Activated naive CD8-positive, alpha-beta T cell treated with anti-CD3 and anti-CD28 coated beads for 36 hours (primary cell): ENCODE measurements around the gene LOXL3. TPM values are rescaled to one million over a fixed set of nuclear protein-coding genes. Genes with fewer than 3 reads are reported as not detected.
"Not testable (repeated sequence)": the region's sequence is repeated elsewhere in the genome, so short reads cannot be mapped to it uniquely, and the experiment has no call there.

Experiments used
- DNase-seq: peaks from one replicate; pipeline ENCODE4 v3.0.0; 2021
- H3K27ac Mint-ChIP-seq: one replicate; pipeline ENCODE4 v1.8.0; 2022; ENCODE audit warnings: mild to moderate bottlenecking, moderate library complexity, mixed read lengths
- H3K27me3 Mint-ChIP-seq: one replicate; pipeline ENCODE4 v1.8.0; 2022; ENCODE audit warnings: mild to moderate bottlenecking, mixed read lengths
- H3K36me3 Mint-ChIP-seq: one replicate; pipeline ENCODE4 v1.8.0; 2021; ENCODE audit warnings: mild to moderate bottlenecking, mixed read lengths
- H3K4me1 Mint-ChIP-seq: one replicate; pipeline ENCODE4 v1.8.0; 2021; ENCODE audit warnings: mixed read lengths
- H3K4me3 Mint-ChIP-seq: one replicate; pipeline ENCODE4 v1.8.0; 2022; ENCODE audit warnings: mild to moderate bottlenecking, moderate library complexity, mixed read lengths
- H3K9me3 Mint-ChIP-seq: one replicate; pipeline ENCODE4 v1.8.0; 2022; ENCODE audit warnings: mixed read lengths
- total RNA-seq, 2 experiments: library from RNA; stranded (reverse); gene quantifications; one replicate each; pipeline ENCODE4 v1.2.3, GENCODE V29; 2021

Gene LOXL3
- total RNA-seq, 2 experiments from 2014 or later, result 1.9 to 2.7 TPM

DNA sequence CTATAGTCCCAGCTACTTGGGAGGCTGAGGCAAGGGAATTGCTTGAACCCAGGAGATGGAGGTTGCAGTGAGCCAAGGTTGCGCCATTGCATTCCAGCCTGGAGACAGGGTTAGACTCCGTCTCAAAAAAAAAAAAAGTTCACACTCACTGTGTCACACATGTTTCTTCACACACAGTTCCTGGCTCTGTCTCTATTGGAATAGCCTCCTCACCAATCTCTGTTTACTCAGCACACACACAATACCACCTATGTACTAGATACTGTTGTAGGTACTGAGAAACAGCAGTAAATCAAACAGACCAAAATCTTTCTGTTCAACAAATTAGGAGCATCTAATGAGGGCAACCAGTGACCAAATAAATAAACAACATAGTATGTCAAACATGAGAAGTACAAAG is 67.6 kb downstream of the LOXL3 start:
- no peak for DNase-seq
- H3K36me3 Mint-ChIP-seq, result peaks cover 11% of the 10 kb centered on the region
- peaks cover 14% of the 10 kb centered on the region for H3K4me1 Mint-ChIP-seq
- H3K4me3 Mint-ChIP-seq, result no peak overlapping the region
- no peaks in the 10 kb centered on the region for H3K27me3 Mint-ChIP-seq
- H3K27ac Mint-ChIP-seq, result no peak overlapping the region
- H3K9me3 Mint-ChIP-seq, result no peaks in the 10 kb centered on the region

DNA sequence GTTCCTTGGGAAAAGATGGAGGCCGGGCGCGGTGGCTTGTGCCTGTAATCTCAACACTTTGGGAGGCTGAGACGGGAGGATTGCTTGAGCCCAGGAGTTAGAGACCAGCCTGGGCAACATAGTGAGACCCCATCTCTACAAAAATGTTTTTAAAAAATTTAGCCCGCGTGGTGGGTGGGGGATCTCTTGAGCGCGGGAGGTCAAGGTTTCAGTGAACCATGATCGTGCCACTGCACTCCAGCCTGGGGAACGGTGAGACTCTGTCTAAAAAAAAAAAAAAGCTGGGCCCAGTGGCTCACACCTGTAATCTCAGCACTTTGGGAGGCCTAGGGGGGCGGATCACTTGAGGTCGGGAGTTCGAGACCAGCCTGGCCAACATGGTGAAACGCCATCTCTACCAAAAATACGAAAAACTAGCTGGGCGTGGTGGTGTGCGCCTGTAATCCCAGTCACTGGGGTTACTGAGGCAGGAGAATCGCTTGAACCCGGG is 70.0 kb downstream of the LOXL3 start:
- H3K27me3 Mint-ChIP-seq, H3K9me3 Mint-ChIP-seq, DNase-seq: not testable (repeated sequence)
- peak overlapping the region; percentile 100 for H3K27ac Mint-ChIP-seq
- H3K4me1 Mint-ChIP-seq, result peaks cover 27% of the 10 kb centered on the region
- peak overlapping the region; percentile 99 for H3K4me3 Mint-ChIP-seq
- H3K36me3 Mint-ChIP-seq, result peaks cover 25% of the 10 kb centered on the region

DNA sequence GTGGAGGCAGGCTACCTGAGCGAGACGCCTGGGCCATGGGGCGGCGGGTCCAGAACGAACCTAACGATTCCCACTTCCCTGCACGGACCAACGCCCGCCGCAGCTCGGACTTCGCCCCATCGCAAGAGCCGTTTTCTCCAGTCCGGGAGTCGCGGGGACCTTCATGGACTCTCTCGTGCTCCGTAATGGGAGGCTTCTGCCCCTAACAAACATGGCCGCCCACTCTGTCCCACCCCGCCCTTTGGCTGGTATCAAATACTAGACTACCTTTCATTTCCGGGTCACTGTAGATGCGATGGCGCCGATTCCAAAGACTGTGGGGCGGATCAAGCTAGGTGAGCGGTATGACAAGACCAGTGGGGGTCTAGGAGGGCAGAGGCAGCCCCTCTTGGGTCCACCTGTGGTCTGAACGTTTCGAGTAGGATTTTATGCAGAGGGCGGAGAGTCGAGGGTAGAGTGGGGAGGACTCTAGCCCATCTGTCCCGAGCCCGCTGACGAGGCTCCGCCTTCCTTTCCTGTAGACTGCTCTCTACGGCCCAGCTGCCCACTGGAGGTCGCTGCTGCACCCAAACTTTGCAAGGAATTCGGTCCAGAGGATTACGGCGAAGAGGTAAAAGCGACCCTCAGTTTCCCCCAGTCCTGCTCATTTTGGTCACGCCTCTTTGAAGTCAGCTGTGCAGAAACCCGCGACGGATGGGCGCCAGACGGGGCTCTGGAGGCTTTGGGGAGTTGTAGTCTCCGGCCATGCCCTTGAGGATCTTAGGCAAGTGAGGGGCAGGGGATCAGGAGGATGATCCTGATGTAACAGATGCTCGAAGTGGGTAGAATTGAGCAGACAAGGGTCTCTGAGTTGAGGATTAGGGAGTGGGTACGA is 70.7 kb downstream of the LOXL3 start, which contains the start of the genes CCDC142 and TTC31:
Gene CCDC142 (minus strand): TSS at position 198 of the 874 bp plus-strand sequence. CDS start 161 bp downstream, at position 37.
Gene TTC31 (plus strand): TSS at position 281 of the 874 bp plus-strand sequence. CDS start 15 bp downstream, at position 296.
- Mint-ChIP-seq H3K36me3 (peaks cover 25% of the 10 kb centered on the region), H3K27ac (peak within 1 kb of the TSS; percentile 100), H3K27me3 (no peaks in the 10 kb centered on the region), H3K4me1 (peaks cover 27% of the 10 kb centered on the region), H3K9me3 (no peaks in the 10 kb centered on the region), H3K4me3 (peak within 1 kb of the TSS; percentile 99)
- DNase-seq, result peak; percentile 91

Other genes starting within 250 kb of the LOXL3 start
- gene SLC4A5, start 210.5 kb downstream of the LOXL3 start, total RNA-seq, result 1 to 10 TPM in 1 of 2 experiments, under 1 TPM in 1; 0.74 to 1.5 TPM
- gene DCTN1, start 173.6 kb downstream of the LOXL3 start, total RNA-seq, result 10 to 100 TPM; 93.6 to 94.1 TPM
- 1 to 10 TPM; 5.1 to 6.2 TPM for gene C2orf81, start 132.3 kb downstream of the LOXL3 start, total RNA-seq
- 10 to 100 TPM; 88.6 to 90.2 TPM for gene WDR54, start 132.2 kb downstream of the LOXL3 start, total RNA-seq
- gene RTKN, start 112.0 kb downstream of the LOXL3 start, total RNA-seq, result 1 to 10 TPM; 1.6 to 1.8 TPM
- 10 to 100 TPM; 29.0 to 30.9 TPM for gene INO80B, start 98.9 kb downstream of the LOXL3 start, total RNA-seq
- 10 to 100 TPM; 19.1 to 20.1 TPM for gene WBP1, start 95.5 kb downstream of the LOXL3 start, total RNA-seq
- 10 to 100 TPM; 54.7 to 59.5 TPM for gene MOGS, start 88.6 kb downstream of the LOXL3 start, total RNA-seq
- gene MRPL53, start 81.3 kb downstream of the LOXL3 start, total RNA-seq, result 100 to 1,000 TPM; 105 to 111 TPM
- gene CCDC142, start 70.9 kb downstream of the LOXL3 start, total RNA-seq, result 10 to 100 TPM in 1 of 2 experiments, 1 to 10 TPM in 1; 8.0 to 11.8 TPM
- 10 to 100 TPM; 22.7 to 23.2 TPM for gene TTC31, start 70.9 kb downstream of the LOXL3 start, total RNA-seq
- under 1 TPM in 1 of 2 experiments, not detected in 1; 0.18 TPM for gene LBX2, start 54.3 kb downstream of the LOXL3 start, total RNA-seq
- gene PCGF1, start 46.2 kb downstream of the LOXL3 start, total RNA-seq, result 10 to 100 TPM; 17.7 to 18.9 TPM
- gene TLX2, start 39.5 kb downstream of the LOXL3 start, total RNA-seq, result under 1 TPM in 1 of 2 experiments, not detected in 1; 0.12 TPM
- gene DQX1, start 27.7 kb downstream of the LOXL3 start, total RNA-seq, result under 1 TPM; 0.16 to 0.27 TPM
- gene AUP1, start 24.2 kb downstream of the LOXL3 start, total RNA-seq, result 100 to 1,000 TPM; 138 to 140 TPM
- gene HTRA2, start 24.0 kb downstream of the LOXL3 start, total RNA-seq, result 10 to 100 TPM; 56.8 to 59.3 TPM
- gene DOK1, start 778 bp upstream of the LOXL3 start, total RNA-seq, result 10 to 100 TPM; 19.6 to 23.5 TPM
- under 1 TPM in 1 of 2 experiments, not detected in 1; 0.23 TPM for gene M1AP, start 94.4 kb upstream of the LOXL3 start, total RNA-seq
- 1 to 10 TPM; 3.9 to 4.2 TPM for gene SEMA4F, start 100.3 kb upstream of the LOXL3 start, total RNA-seq